DMS 273 treated with DMSO at 0.1 percent for 48 hours (cell line): ENCODE measurements around the gene SEC22B.
"Not testable (repeated sequence)": the region's sequence is repeated elsewhere in the genome, so short reads cannot be mapped to it uniquely, and the experiment has no call there.

Experiments
- DNase-seq: peaks from one replicate; lab custom pipeline; 2025; lab: John Stamatoyannopoulos, UW

Gene SEC22B

GRCh38 chr1:120144626-120145025 lies 31.7 kb downstream of the SEC22B start:
- not testable (repeated sequence) for DNase-seq

- DNase-seq: not testable (repeated sequence)
Observed at GRCh38 chr1:120144169-120144568, 32.2 kb downstream of the SEC22B start.

DNA sequence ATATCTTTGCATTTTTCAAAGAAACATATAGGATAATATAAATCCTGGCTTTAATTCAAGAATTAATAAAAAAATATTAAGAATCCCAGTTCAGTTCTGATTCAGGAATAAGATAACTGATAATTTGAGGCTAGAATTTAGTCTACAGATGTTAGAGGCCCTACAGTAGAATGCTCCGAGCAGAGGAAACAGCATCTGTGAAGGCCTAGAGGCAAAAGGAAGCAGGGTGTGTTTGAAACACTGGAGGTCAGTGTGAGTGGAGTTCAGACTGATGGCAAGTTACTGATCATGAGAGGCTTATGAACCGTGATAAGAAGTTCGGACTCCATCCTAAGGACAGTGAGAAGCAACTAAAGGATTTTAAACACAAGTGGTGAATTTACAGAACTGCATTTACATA lies 33.0 kb downstream of the SEC22B start:
- not testable (repeated sequence) for DNase-seq

DNA sequence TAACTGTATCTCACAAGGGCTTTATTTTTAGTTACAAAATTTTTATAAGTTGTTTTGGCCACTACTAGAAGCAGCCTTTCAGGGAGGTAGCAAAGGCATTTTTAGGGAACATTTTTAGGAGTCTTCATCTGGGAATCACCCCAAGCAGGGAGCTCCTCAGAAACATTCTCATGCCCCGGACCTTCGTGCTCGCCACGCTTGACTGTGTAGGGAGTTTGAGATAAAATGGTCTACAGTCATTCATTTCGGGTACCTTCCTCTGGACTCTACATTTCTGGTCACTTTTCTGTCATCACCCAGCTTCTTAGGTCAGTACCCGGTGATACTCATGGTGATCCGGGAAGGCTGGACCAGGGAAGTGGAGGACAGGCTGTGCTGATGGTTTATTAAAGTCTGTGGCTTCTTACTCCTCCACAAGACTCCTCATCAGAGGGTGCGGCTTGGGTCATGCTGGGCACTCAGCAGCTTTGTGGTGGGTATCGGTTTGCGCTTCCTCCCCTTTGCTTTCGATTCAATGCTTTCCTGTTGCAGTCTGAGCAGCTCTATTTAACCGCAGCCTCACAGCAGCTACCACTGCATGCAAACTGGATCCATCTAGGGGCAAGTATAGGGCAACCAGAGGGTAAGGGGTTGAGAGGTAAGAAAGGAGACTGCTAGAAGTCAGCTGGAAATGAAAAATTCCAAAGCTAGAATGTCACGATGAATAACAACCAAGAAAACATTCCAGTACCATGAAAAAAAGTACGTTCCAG lies 33.6 kb downstream of the SEC22B start:
- DNase-seq: not testable (repeated sequence)

DNA sequence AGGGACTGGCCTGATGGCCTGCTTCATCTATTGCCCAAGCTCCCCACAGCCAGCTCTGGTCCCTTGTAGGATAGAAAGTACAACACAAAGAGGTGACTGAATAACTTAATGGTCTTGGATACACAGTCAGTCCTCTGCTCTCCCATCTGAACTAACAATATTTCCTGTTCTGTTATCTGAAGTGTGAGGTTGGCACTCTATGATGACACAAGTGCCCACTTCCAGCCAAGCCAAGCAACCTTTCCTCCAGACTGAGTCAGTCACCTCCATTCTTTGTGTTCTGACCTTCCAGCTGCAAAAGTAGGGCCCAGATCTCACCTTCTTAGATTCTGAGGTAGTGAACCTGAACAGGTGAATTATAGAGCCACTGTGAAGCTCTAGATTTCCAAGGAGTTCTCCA lies 34.5 kb downstream of the SEC22B start:
- not testable (repeated sequence) for DNase-seq

GRCh38 chr1:120140656-120141265 lies 35.6 kb downstream of the SEC22B start:
- not testable (repeated sequence) for DNase-seq

DNA sequence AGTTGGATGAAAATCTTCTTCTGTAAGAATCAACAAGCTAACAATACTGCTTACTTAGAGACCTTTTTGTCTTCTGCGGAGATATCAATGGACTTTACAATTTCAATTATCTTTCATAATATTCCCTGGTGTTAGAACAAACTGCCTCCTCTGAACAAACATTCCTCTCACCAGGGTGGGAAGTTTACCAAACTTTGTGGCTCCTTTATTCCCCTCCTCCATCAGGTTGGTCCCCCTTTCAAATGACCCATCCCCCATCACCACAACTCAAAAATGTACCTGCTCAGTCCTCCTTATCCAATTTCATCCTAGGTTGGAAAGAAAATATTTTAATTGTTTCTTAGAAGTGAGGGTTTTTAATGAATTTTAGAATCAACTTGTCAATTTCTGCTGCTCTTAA lies 40.2 kb downstream of the SEC22B start:
- not testable (repeated sequence) for DNase-seq

GRCh38 chr1:120133928-120134325 lies 42.4 kb downstream of the SEC22B start:
- DNase-seq: not testable (repeated sequence)

- no peak for DNase-seq
Observed at GRCh38 chr1:120133228-120133927, 42.9 kb downstream of the SEC22B start.

- DNase-seq: not testable (repeated sequence)
Observed at GRCh38 chr1:120132406-120132763, 43.9 kb downstream of the SEC22B start.

DNA sequence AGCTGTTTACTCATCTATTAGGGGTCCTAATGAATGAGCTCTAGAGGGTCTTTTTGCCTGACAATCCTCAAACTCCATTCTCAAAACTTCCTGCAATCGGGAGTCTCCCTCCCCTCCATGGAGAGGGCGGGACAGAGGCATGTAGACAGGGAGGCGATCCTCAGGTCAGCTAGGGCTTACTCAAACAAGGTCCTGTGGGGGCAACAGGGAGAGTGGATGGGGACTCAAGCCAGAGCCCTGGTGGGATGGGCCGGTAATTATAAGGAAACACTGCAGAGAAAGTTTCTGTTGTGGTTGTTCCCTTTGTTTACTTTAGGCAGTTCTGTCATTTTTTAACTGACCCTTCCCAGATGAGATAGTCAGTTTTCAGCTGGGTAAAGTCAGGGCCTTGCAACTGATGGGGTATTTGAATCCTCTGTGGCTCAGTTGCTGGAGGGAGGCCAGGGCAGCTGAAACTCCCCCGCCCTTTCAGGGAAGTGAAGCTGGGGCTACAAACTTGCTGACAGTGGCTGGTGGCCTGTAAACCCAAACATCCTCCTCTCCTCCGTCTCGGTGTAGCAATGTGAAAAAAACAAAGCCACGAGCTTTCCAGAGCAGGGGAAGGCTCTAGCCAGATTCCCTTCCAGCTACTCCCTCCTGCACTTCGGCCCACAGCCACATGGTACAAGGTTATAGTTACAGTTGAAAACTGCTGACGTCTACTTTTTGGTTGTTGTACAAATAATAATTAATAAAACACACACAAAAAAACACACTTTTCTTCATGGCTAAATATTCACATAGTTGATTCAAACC lies 44.5 kb downstream of the SEC22B start:
- not testable (repeated sequence) for DNase-seq

- not testable (repeated sequence) for DNase-seq
Observed at GRCh38 chr1:120127921-120128320, 48.4 kb downstream of the SEC22B start.

GRCh38 chr1:120126216-120126615 lies 50.1 kb downstream of the SEC22B start:
- DNase-seq: not testable (repeated sequence)

- DNase-seq: not testable (repeated sequence)
Observed at GRCh38 chr1:120124628-120125027, 51.7 kb downstream of the SEC22B start.

DNA sequence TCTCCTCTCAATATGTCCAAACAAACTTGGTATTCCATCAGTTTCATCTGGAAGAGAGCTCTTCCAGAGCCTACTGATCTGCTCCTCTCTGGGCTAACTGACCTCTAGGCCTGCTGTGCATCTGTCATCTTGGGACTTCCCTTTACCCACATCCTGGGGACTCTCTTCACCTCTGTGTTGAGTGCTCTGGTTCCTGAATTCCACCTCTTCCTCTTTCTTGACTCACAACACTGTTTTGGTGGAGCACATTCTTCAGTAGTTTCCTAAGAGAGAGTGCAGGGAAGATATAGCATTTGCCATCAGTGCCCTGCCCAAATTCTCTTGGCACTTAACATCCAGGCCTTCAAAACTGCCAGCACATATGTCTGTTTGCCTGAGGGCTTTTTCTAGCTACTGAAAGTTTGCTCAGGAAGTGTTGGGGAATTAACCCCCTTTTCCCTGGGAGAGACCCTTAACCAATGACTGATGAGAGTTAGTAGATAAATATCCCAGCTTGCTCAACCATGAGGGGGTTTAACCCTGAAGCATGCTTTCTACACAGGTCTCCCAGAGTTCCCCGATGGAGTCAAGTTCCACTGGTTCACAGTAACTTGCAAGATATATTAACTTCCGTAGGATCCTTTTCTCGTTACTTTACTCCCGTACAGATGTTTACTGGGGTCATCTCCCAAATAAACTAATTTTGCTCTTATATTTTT lies 52.4 kb downstream of the SEC22B start:
- DNase-seq: not testable (repeated sequence)

GRCh38 chr1:120122262-120122893 lies 53.9 kb downstream of the SEC22B start:
- DNase-seq: not testable (repeated sequence)

- not testable (repeated sequence) for DNase-seq
Observed at GRCh38 chr1:120121830-120122229, 54.5 kb downstream of the SEC22B start.

DNA sequence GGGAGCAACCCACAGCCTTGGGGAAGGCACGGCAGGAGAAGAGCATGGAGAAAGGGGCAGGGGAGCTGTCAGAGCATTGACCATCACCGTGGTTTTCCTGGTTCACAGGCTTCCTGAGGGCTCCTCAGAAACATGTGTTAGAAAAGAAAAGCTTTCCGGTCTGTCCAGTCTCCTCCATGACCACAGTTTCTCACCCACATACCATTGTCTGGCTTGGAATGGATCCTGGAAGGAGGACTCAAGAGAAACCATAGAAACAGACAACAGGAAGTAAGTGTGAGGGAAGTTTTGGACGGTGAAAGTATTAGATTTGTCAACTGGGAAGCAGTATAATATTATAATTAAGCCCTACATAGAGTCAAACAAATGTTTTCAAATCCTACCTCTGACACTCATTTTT lies 55.8 kb downstream of the SEC22B start:
- DNase-seq: not testable (repeated sequence)

DNA sequence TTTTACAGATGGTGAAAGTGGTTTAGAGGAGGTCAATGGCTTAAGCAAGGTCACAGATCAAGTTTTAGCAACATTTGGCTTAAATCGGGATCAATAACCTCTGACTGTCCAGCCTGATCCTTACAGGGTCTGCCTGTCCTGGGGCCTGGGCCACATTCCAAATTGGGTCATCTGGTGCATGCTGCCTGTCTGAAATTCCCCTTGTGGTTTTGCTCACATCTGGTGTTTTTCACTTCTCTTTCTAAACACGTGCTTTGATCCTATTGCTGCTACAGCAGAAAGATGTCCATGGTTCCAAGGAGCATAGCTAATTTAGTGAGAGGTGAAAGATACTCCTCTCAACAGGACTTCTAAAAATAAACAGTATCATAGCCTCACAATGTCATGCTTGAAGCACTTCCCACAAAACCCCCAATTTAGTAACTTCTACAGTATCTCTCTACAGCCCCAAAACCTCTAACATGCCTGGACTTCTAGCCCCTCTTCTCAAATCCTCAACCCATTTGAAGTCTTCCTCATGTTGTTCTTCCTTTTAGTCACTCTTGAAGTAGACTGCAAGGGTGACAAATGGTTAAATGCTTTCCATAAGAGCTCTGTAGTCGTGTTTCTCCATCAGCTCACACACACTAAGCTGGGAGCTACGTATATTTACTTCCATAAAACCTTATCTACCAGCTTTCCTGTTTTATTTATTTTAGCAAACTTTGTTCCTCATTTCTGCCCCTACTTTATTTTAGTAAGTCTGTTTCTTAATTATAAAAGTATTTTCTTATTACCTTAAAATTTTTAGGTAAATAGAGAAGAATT lies 58.7 kb downstream of the SEC22B start:
- DNase-seq: peak; percentile 41

GRCh38 chr1:120116094-120116493 lies 60.2 kb downstream of the SEC22B start:
- DNase-seq: not testable (repeated sequence)
